GM10248 (cell line): ENCODE data around the gene PCIF1.
A peak's percentile ranks its signal among the peaks of the same experiment; 100 is the strongest.
"Not testable (repeated sequence)": the region's sequence is repeated elsewhere in the genome, so short reads cannot be mapped to it uniquely, and the experiment has no call there.

Source experiments
- CTCF ChIA-PET: fragments of 300-600 bp; sonication (Branson Sonifier 250); formaldehyde crosslinking; extraction: SDS; loops from one replicate; lab custom pipeline; 2021; ENCODE audit warnings: antibody characterized with exemption; lab: Yijun Ruan, JAX
- POLR2A ChIA-PET: fragments of 350-650 bp; sonication (Branson Sonifier 250); formaldehyde crosslinking; extraction: SDS; loops from one replicate; lab custom pipeline; 2020; ENCODE audit warnings: antibody characterized with exemption; lab: Yijun Ruan, JAX
- DNase-seq: peaks from one replicate; pipeline ENCODE4 v3.0.0; 2012; ENCODE audit errors: extremely low spot score
- TF ChIP-seq, protein P1 (sequence below): IDR thresholded peaks from 2 replicates; pipeline ENCODE4 v1.5.1; 2012; ENCODE audit warnings: mild to moderate bottlenecking, low read depth; ENCODE audit errors: extremely low read depth, missing control alignments, control extremely low read depth

PCIF1 gene

DNA sequence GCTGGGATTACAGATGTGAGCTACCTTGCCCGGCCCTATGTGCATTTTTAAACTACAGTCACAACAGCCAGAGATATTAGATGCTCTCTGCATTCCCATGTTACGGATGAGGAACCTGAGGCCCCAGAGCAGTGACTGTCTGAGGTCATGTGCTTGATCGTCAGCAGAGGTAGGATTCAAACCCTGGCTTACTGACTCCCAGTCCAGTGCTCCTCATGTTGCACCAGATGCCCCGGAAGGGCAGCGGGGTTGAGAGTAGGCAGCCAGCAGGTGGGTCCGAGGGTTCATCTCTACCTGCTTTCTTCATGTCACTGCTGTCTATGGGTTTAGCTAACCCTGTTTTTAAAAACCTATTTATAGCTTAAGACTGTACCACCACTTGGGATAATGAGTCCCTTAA lies 46.8 kb downstream of the PCIF1 start:
- ChIA-PET POLR2A (no interaction called here), CTCF (interaction anchor here (1.6 to 3.3 kb wide), 3 partner anchors 8 to 33 kb away, joined by 3 to 13 read pairs (median 11); no protein-coding TSS in a partner anchor)
- no peak for DNase-seq

DNA sequence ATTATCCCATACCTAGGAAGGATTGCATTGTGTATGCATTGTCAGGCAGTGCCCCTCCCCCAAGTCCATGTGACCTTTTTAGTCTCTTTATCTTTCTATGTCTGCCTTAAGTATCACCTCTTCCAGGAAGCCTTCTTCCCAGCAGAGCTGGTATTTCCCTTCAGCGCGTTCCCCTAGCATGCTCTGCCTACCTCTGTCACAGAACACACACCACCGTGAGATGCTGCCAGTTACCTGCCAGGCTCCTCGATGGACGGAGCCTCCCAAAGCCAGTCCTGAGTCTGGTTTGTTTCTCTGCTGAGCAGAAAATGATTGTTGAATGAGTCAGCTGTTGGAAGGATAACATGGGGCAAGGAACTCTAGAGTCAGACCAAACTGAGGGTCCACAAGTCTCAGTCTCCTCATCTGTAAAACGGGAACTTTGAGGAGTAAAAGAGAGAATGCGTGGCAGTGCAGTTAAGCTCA lies 48.8 kb downstream of the PCIF1 start:
- TF ChIP-seq, protein P1, sequence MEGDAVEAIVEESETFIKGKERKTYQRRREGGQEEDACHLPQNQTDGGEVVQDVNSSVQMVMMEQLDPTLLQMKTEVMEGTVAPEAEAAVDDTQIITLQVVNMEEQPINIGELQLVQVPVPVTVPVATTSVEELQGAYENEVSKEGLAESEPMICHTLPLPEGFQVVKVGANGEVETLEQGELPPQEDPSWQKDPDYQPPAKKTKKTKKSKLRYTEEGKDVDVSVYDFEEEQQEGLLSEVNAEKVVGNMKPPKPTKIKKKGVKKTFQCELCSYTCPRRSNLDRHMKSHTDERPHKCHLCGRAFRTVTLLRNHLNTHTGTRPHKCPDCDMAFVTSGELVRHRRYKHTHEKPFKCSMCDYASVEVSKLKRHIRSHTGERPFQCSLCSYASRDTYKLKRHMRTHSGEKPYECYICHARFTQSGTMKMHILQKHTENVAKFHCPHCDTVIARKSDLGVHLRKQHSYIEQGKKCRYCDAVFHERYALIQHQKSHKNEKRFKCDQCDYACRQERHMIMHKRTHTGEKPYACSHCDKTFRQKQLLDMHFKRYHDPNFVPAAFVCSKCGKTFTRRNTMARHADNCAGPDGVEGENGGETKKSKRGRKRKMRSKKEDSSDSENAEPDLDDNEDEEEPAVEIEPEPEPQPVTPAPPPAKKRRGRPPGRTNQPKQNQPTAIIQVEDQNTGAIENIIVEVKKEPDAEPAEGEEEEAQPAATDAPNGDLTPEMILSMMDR: no peak
- POLR2A ChIA-PET: no interaction called here
- CTCF ChIA-PET: interaction anchor here (1.3 to 3.3 kb wide), 4 partner anchors 9 to 38 kb away, joined by 3 to 11 read pairs (median 4); no protein-coding TSS in a partner anchor
- DNase-seq: no peak

More for the DNA sequence above, 46.8 kb downstream of the PCIF1 start:
- TF ChIP-seq, protein P1: no peak

DNA sequence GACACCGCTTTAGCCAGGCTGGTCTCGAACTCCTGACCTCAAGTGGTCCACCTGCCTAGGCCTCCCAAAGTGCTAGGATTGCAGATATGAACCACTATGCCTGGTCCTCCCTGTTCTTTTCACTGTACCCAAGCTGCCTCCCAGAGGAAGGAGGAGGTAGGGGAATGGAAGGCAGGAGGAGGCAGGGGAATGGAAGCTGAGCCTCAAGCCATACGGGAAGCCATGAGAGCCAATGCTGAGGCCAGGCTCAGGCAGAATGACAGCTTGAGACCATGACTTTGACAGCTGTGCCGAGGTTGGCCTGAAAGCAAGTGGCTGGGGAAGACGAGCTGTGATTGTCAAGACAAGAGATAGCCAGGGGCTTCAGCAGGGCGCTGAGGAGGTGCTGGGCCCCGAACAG lies 51.1 kb downstream of the PCIF1 start:
- ChIA-PET CTCF (interaction anchor here (1.8 to 8.5 kb wide), 5 partner anchors 10 to 363 kb away, joined by 7 to 140 read pairs (median 39); partner anchors contain the start of genes MMP9 and ZNF335), POLR2A (no interaction called here)
- TF ChIP-seq, protein P1: peak; percentile 20
- DNase-seq: no peak

DNA sequence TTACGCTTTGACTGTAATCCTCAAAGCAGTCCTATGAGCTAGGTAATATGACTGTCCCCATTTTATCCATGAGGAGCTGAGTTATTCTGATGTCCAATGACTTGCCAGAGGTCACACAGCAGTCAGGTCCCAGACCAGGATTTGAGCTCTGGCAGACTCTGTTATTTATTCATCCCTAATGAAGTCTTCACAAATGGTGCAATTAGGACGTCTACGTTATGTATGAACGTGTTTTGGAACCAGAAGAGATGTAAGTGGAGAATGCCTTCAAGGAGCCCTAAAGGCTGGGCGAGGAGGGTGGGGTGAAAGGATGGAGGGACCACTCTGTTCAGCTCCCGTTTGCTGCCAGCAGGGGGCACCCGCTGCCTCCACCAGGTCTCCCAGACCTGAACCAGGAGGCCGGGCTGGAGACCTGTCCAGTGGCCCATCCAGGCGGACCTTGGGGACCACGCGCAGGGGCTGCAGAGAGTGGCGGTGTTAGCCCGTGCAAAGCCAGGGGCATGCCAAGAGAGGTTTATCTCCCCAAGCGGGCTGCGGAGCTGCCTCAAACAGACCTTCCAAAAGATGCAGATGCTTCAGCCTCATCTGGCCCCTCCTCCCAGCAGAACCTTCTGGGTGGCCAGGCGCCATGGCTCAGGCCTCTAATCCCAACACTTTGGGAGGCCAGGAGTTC lies 52.8 kb downstream of the PCIF1 start:
- POLR2A ChIA-PET: no interaction called here
- DNase-seq: peak; percentile 87
- TF ChIP-seq, protein P1: peak; percentile 91
- CTCF ChIA-PET: interaction anchor here (0.6 to 8.5 kb wide), 37 partner anchors 8 to 534 kb away, joined by 3 to 140 read pairs (median 4); partner anchors contain the start of genes MMP9 and ZNF335

DNA sequence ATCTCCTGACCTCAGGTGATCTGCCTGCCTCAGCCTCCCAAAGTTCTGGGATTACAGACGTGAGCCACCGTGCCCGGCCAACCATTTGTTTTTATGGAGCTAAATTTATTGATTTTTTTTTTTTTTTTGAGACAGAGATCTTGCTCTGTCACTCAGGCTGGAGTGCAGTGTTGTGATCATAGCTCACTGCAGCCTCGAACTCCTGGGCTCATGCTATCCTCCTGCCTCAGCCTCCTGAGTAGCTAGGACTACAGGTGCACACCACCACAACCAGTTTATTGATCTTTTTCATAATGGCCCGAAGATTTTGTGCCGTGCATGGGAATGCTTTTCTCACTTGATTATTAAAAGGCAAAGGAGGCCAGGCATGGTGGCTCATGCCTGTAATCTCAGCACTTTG lies 54.3 kb downstream of the PCIF1 start:
- CTCF ChIA-PET: interaction anchor here (1.0 to 8.5 kb wide), 5 partner anchors 10 to 222 kb away, joined by 3 to 140 read pairs (median 6); partner anchors contain the start of gene MMP9
- POLR2A ChIA-PET, DNase-seq: not testable (repeated sequence)

DNA sequence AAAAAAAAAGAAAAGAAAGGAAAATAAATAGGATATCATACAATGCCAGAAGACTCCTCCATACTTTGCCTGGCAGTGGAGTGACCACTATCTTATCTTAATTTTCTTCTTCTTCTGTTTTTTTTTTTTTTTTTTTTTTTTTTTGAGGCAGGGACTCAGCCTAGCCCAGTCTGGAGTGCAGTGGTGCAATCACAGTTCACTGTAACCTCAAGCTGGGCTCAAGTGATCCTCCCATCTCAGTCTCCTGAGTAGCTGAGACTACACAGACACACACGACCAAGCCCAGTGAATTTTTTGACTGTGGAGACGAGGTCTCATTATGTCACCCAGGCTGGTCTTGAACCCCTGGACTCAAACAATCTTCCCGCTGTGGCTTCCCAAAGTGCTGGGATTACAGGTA lies 57.1 kb downstream of the PCIF1 start:
- TF ChIP-seq, protein P1: no peak
- DNase-seq: no peak
- CTCF ChIA-PET: interaction anchor here (1.2 to 8.5 kb wide), 2 partner anchors 18 to 31 kb away, joined by 3 to 140 read pairs; partner anchors contain the start of gene MMP9
- POLR2A ChIA-PET: no interaction called here
